ENCODE data around the gene FHDC1.

Gene FHDC1

DNA sequence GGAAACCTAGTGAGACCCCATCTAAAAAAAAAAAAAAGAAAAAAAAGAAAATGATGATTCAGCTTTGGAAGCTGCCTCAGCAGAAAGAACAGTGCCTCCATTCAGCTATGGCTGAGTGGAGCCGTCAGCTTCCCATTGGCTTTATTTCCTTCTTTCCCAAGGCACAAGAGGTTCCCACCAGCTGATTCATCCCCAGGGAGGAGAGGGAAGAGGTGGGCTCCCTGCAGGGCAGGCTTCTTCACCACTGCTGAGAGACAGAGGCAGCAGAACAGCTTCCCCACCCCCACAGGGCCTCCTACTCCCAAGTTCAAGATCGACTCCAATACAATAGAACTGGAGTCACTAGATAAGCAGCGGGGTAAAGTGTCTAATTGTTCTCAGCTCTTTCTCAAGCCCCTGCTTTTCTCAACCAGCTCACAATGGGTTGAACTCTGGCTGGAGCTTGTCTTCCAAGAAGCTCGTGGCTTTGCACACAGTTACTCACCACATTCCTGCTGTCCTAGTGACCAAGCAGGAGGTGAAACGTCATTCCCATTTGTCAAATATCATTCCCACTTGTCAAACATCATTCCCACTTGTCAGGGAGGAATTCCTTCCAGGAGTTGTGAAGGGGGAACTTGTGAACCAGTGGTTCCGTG, 47.8 kb downstream of the FHDC1 start:
- no peak overlapping the region for H2BK120ac ChIP-seq (ENCODE audit: low read depth, low read length)
- no peak overlapping the region for H2BK15ac ChIP-seq (ENCODE audit: low read depth, poor library complexity, severe bottlenecking)
- no peak overlapping the region for H2BK12ac ChIP-seq (ENCODE audit: low read length in 2 of 2)
- peaks cover 0 to 3% of the 10 kb centered on the region in 2 experiments for H3K36me3 ChIP-seq (ENCODE audit: control insufficient read depth in 1 of 2, insufficient read depth in 2 of 2, low read depth in 1 of 2, low read length in 2 of 2)
- H3K4me3 ChIP-seq (ENCODE audit: insufficient read depth in 1 of 2, low read depth in 1 of 2, low read length in 2 of 2) = no peak overlapping the region
- no peak overlapping the region for H2AFZ ChIP-seq (ENCODE audit: low read depth, low read length)
- H3K79me1 ChIP-seq (replicated peaks; ENCODE audit: low read length, poor library complexity, severe bottlenecking) = no peaks in the 10 kb centered on the region
- H3K14ac ChIP-seq (ENCODE audit: low read length in 2 of 2) = no peak overlapping the region
- peaks cover 31% of the 10 kb centered on the region for H3K4me1 ChIP-seq (ENCODE audit: control insufficient read depth, insufficient read depth, low read depth, low read length)
- 54% methylated on average over 5 of the region's 6 CpGs for WGBS
- no peak overlapping the region for H3K4me2 ChIP-seq (ENCODE audit: low read length, poor library complexity, severe bottlenecking)
- H4K8ac ChIP-seq (ENCODE audit: low read length) = no peak overlapping the region
- DNase-seq = no peak
- H3K4ac ChIP-seq (ENCODE audit: low read depth in 1 of 2, low read length in 2 of 2) = no peak overlapping the region
- peak overlapping the region; percentile 72 for H3K27ac ChIP-seq (ENCODE audit: low read length, poor library complexity, severe bottlenecking)
- H3K18ac ChIP-seq (ENCODE audit: low read depth in 1 of 2, low read length in 2 of 2) = no peak overlapping the region
- no peak overlapping the region for H2BK5ac ChIP-seq (ENCODE audit: low read depth, low read length, poor library complexity, severe bottlenecking)
- no peak overlapping the region for H3K9ac ChIP-seq (ENCODE audit: low read length)
- H2AK5ac ChIP-seq (ENCODE audit: low read length, severe bottlenecking) = no peak overlapping the region
- peaks cover 0 to 15% of the 10 kb centered on the region in 2 experiments for H3K27me3 ChIP-seq (ENCODE audit: control insufficient read depth in 1 of 2, insufficient read depth in 1 of 2, low read length in 2 of 2)
- no peak overlapping the region for H4K91ac ChIP-seq (ENCODE audit: low read length)
- H3K23ac ChIP-seq (ENCODE audit: low read length in 2 of 2) = no peak overlapping the region
- no peaks in the 10 kb centered on the region for H3K9me3 ChIP-seq (ENCODE audit: control insufficient read depth, low read length)

DNA sequence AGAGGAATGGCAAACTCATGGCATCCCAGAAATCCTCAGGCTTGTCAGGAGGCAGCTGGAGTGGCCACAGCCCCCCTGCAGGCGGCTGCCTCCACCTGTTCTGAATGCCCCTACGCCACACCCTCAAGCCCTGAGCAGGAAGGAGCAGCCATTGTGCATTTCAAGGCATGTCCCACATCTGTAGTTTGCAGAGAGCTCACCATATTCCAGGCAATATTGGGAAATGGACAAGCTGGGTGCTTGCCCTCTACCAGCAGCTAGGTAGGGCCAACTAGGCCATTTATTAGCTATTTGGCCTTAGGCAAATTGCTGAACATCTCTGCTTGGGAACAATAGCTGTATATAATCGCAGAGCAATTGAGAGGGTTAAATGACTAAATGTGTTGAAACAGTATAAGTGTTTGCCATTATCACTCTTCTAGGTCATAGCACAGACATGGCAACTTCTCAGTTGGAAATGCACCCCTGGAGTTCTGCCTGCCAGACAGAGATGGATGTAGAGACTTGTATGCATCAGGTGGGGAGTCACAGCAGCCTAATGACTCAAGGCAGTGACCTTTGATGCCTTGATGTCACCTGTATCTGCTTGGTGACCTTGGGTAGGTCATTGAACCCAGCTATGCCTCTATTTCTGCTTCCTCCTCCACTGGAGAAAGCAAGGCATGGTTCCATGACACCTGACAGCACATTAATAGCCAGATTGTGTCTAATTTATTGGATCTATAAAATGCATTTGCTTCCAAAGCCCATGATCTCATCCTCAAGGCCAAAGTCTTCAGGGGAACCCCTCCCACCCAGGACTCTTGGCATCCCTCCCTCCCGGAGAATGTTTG, 52.8 kb downstream of the FHDC1 start:
- no peaks in the 10 kb centered on the region for H3K36me3 ChIP-seq (ENCODE audit: control insufficient read depth in 1 of 2, insufficient read depth in 2 of 2, low read depth in 1 of 2, low read length in 2 of 2)
- no peak overlapping the region for H3K14ac ChIP-seq (ENCODE audit: low read length in 2 of 2)
- H3K27me3 ChIP-seq (ENCODE audit: control insufficient read depth in 1 of 2, insufficient read depth in 1 of 2, low read length in 2 of 2) = peaks cover 0 to 17% of the 10 kb centered on the region in 2 experiments
- H3K4me2 ChIP-seq (ENCODE audit: low read length, poor library complexity, severe bottlenecking) = no peak overlapping the region
- no peak overlapping the region for H4K91ac ChIP-seq (ENCODE audit: low read length)
- H2AK5ac ChIP-seq (ENCODE audit: low read length, severe bottlenecking) = no peak overlapping the region
- no peaks in the 10 kb centered on the region for H3K79me1 ChIP-seq (replicated peaks; ENCODE audit: low read length, poor library complexity, severe bottlenecking)
- 84% methylated on average over 4 of the region's 4 CpGs for WGBS
- H3K18ac ChIP-seq (ENCODE audit: low read depth in 1 of 2, low read length in 2 of 2) = no peak overlapping the region
- H3K4ac ChIP-seq (ENCODE audit: low read depth in 1 of 2, low read length in 2 of 2) = no peak overlapping the region
- DNase-seq = no peak
- no peak overlapping the region for H2BK15ac ChIP-seq (ENCODE audit: low read depth, poor library complexity, severe bottlenecking)
- no peaks in the 10 kb centered on the region for H3K9me3 ChIP-seq (ENCODE audit: control insufficient read depth, low read length)
- no peak overlapping the region for H2BK120ac ChIP-seq (ENCODE audit: low read depth, low read length)
- peaks cover 7% of the 10 kb centered on the region for H3K4me1 ChIP-seq (ENCODE audit: control insufficient read depth, insufficient read depth, low read depth, low read length)
- no peak overlapping the region for H2BK12ac ChIP-seq (ENCODE audit: low read length in 2 of 2)
- no peak overlapping the region for H3K23ac ChIP-seq (ENCODE audit: low read length in 2 of 2)
- H3K27ac ChIP-seq (ENCODE audit: low read length, poor library complexity, severe bottlenecking) = no peak overlapping the region
- no peak overlapping the region for H2BK5ac ChIP-seq (ENCODE audit: low read depth, low read length, poor library complexity, severe bottlenecking)
- H2AFZ ChIP-seq (ENCODE audit: low read depth, low read length) = no peak overlapping the region
- H3K9ac ChIP-seq (ENCODE audit: low read length) = no peak overlapping the region
- H3K4me3 ChIP-seq (ENCODE audit: insufficient read depth in 1 of 2, low read depth in 1 of 2, low read length in 2 of 2) = no peak overlapping the region
- H4K8ac ChIP-seq (ENCODE audit: low read length) = no peak overlapping the region

DNA sequence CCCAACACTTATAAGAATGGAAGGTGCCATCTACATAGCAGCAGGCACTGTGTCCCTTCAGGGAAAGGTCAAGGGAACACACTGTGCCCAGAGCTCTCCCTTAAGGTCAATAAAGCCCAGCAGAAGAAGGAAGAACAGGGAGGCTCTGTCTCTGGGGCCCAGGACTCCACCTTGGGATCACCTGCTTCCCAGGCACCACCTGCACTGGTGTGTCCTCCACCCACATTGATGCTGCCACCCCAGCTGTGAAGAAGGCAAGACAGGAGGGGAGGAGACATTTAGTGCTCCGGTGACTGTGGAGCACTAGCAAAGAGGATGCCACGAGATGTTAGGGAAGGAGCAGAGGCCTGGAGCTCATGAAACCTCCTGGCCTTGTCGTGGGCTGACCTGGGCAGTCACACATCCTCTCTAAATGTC, 53.4 kb downstream of the FHDC1 start:
- H2AFZ ChIP-seq (ENCODE audit: low read depth, low read length) = no peak overlapping the region
- H3K9me3 ChIP-seq (ENCODE audit: control insufficient read depth, low read length) = no peaks in the 10 kb centered on the region
- H2BK15ac ChIP-seq (ENCODE audit: low read depth, poor library complexity, severe bottlenecking) = no peak overlapping the region
- H3K4me2 ChIP-seq (ENCODE audit: low read length, poor library complexity, severe bottlenecking) = no peak overlapping the region
- H2BK12ac ChIP-seq (ENCODE audit: low read length in 2 of 2) = no peak overlapping the region
- H4K91ac ChIP-seq (ENCODE audit: low read length) = no peak overlapping the region
- H3K4me3 ChIP-seq (ENCODE audit: insufficient read depth in 1 of 2, low read depth in 1 of 2, low read length in 2 of 2) = no peak overlapping the region
- H2AK5ac ChIP-seq (ENCODE audit: low read length, severe bottlenecking) = no peak overlapping the region
- no peak overlapping the region for H2BK120ac ChIP-seq (ENCODE audit: low read depth, low read length)
- no peak overlapping the region for H3K23ac ChIP-seq (ENCODE audit: low read length in 2 of 2)
- H3K36me3 ChIP-seq (ENCODE audit: control insufficient read depth in 1 of 2, insufficient read depth in 2 of 2, low read depth in 1 of 2, low read length in 2 of 2) = no peaks in the 10 kb centered on the region
- peak overlapping the region in 1 of 2 experiments; percentile 71 for H3K14ac ChIP-seq (ENCODE audit: low read length in 2 of 2)
- no peak for DNase-seq
- H3K27me3 ChIP-seq (ENCODE audit: control insufficient read depth in 1 of 2, insufficient read depth in 1 of 2, low read length in 2 of 2) = peaks cover 0 to 20% of the 10 kb centered on the region in 2 experiments
- H3K27ac ChIP-seq (ENCODE audit: low read length, poor library complexity, severe bottlenecking) = no peak overlapping the region
- H3K79me1 ChIP-seq (replicated peaks; ENCODE audit: low read length, poor library complexity, severe bottlenecking) = no peaks in the 10 kb centered on the region
- no peak overlapping the region for H3K18ac ChIP-seq (ENCODE audit: low read depth in 1 of 2, low read length in 2 of 2)
- H3K4me1 ChIP-seq (ENCODE audit: control insufficient read depth, insufficient read depth, low read depth, low read length) = peaks cover 2% of the 10 kb centered on the region
- 87% methylated on average over 3 of the region's 3 CpGs for WGBS
- no peak overlapping the region for H3K4ac ChIP-seq (ENCODE audit: low read depth in 1 of 2, low read length in 2 of 2)
- no peak overlapping the region for H4K8ac ChIP-seq (ENCODE audit: low read length)
- H3K9ac ChIP-seq (ENCODE audit: low read length) = no peak overlapping the region
- no peak overlapping the region for H2BK5ac ChIP-seq (ENCODE audit: low read depth, low read length, poor library complexity, severe bottlenecking)

DNA sequence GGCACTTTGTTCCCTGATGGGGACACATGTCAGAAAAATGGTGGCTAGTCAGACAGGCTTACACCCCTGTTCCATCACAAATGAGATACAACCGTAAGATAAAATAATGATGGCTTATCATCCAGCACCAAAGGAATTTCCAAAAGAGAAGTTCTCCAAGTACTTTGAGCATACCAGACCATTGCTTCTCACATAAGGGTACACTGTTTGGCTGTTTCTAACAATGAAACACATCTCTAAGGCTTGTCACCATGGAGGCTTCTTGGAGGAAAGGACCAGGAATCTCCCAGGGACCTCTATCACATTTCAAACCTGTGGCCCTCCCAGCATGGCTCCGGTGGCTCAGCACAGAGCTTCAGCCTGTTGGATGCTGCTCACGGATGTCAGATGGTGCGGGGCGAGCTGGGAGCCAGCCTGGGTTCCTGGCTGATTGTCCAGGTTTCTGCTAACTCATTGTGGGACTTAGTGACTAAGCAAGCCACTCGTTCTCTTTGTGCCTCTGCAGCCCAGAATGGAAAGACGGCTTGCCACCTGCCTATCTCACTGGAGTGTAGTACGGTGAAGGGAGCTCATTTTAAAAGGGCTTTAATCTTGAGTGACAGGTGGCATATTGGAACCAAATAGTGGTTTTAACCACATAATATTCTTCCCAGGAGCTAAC, 54.5 kb downstream of the FHDC1 start:
- Histone ChIP-seq H3K4me3 (ENCODE audit: insufficient read depth in 1 of 2, low read depth in 1 of 2, low read length in 2 of 2) (no peak overlapping the region), H3K4me1 (ENCODE audit: control insufficient read depth, insufficient read depth, low read depth, low read length) (no peaks in the 10 kb centered on the region), H4K91ac (ENCODE audit: low read length) (no peak overlapping the region), H2BK15ac (ENCODE audit: low read depth, poor library complexity, severe bottlenecking) (no peak overlapping the region), H4K8ac (ENCODE audit: low read length) (no peak overlapping the region), H3K27me3 (ENCODE audit: control insufficient read depth in 1 of 2, insufficient read depth in 1 of 2, low read length in 2 of 2) (peaks cover 0 to 26% of the 10 kb centered on the region in 2 experiments), H2BK12ac (ENCODE audit: low read length in 2 of 2) (no peak overlapping the region), H3K23ac (ENCODE audit: low read length in 2 of 2) (no peak overlapping the region), H2BK5ac (ENCODE audit: low read depth, low read length, poor library complexity, severe bottlenecking) (no peak overlapping the region), H3K4ac (ENCODE audit: low read depth in 1 of 2, low read length in 2 of 2) (no peak overlapping the region), H3K9ac (ENCODE audit: low read length) (no peak overlapping the region), H3K4me2 (ENCODE audit: low read length, poor library complexity, severe bottlenecking) (no peak overlapping the region), H3K9me3 (ENCODE audit: control insufficient read depth, low read length) (no peaks in the 10 kb centered on the region), H3K79me1 (replicated peaks; ENCODE audit: low read length, poor library complexity, severe bottlenecking) (no peaks in the 10 kb centered on the region), H2AK5ac (ENCODE audit: low read length, severe bottlenecking) (no peak overlapping the region), H3K36me3 (ENCODE audit: control insufficient read depth in 1 of 2, insufficient read depth in 2 of 2, low read depth in 1 of 2, low read length in 2 of 2) (no peaks in the 10 kb centered on the region), H3K27ac (ENCODE audit: low read length, poor library complexity, severe bottlenecking) (no peak overlapping the region), H3K14ac (ENCODE audit: low read length in 2 of 2) (no peak overlapping the region), H2BK120ac (ENCODE audit: low read depth, low read length) (no peak overlapping the region), H2AFZ (ENCODE audit: low read depth, low read length) (no peak overlapping the region), H3K18ac (ENCODE audit: low read depth in 1 of 2, low read length in 2 of 2) (no peak overlapping the region)
- WGBS = 93% methylated on average over 7 of the region's 8 CpGs
- no peak for DNase-seq
